SKM-1 treated with dmso at 0.1 percent for 144 hours (cell line): ENCODE results near the gene ALDH1L2.
"Not testable (repeated sequence)": the region's sequence is repeated elsewhere in the genome, so short reads cannot be mapped to it uniquely, and the experiment has no call there.

Experiments
- DNase-seq: peaks from one replicate; lab custom pipeline; 2025; ENCODE audit not compliant: unreplicated experiment; lab: John Stamatoyannopoulos, UW

ALDH1L2 gene

DNA sequence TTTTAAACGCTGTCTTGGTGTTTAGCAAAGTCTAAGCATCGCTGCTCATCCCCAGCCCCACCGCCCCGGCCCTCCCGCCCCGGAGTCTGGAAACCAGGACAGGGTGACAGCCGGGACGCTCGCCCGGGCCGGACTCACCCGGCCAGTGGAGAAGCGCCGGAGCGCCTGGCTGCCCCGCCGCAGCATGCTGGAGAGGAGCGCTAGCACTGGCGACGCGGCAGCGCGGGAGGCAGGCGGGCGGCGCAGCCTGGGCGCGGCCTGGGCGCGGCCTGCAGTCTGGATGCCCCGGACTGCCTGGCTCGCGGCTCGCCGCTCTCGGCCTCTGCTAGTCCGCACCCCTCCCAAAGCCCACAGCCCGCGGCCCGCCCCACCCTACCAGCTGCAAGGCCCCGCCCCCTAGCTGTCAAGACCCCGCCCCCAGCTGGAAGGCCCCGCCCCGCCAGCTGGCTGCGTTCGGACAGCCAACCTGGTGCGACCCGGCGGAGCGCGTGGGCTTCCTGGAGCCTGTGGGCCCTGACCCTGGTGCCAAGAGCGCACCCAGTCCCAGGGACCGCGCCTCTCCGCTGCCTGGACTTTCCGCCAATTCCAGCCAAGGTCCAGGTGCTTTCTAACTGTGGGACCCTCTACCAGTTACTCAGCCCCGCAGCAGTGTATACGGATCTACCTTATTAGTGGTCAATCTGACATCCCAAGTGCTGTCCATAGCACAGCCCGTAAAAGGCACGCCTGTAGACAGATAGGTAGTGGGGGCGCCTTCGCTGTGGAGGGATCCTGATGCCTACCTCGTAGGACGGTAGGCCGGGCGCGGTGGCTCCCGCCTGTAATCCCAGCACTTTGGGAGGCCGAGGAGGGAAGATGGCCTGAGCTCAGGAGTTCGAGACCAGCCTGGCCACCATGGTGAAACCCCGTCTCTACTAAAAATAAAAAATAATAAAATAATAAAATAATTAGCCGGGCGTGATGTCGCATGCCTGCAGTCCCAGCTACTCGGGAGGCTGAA lies at the start of gene ALDH1L2:
Gene ALDH1L2 (minus strand): TSS at position 208 of the 1,000 bp plus-strand sequence. CDS start 22 bp downstream, at position 186.
- DNase-seq = peak; percentile 9

- no peak for DNase-seq
Observed at GRCh38 chr12:105120551-105120950, 36.3 kb upstream of the ALDH1L2 start.

GRCh38 chr12:105116969-105117368 lies 32.7 kb upstream of the ALDH1L2 start:
- no peak for DNase-seq

GRCh38 chr12:105113094-105113493 lies 28.8 kb upstream of the ALDH1L2 start:
- DNase-seq = no peak

GRCh38 chr12:105110851-105111250 lies 26.6 kb upstream of the ALDH1L2 start:
- no peak for DNase-seq

DNA sequence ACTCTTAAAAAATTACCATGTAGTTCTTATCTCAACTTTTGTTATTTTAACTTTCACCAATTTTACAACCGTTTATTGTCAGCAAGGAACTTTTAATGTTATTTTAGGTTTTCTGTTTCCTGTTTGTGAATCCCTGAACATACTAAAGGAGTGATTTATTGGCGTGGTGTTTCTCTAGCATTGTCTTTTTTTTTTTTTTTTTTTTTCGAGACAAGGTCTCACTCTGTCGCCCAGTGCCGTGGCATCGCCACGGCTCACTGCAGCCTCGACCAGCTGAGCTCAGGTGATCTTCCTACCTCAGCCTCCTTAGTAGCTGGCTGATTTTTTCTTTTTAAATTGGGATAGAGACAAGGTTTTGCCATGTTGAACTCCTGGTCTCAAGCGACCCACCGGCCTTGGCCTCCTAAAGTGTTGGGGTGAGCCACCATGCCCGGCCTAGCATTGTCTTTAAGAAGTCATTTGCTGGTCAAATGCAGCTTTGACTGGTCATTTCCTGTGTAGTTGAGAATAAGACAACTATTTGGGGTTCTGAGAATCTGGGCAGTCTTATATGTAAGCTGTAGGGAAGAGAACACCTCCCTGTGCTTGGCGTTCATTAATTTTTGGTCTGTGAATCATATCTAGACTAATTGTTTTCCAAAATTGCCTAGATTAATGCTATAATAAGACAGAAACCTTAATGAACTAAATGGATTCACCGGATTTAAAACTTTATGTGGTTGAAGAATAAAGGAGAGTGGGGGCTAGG lies 25.4 kb upstream of the ALDH1L2 start:
- DNase-seq = no peak

- peak; percentile 67 for DNase-seq
Observed at GRCh38 chr12:105107494-105108371, 23.5 kb upstream of the ALDH1L2 start, which contains the start of gene WASHC4. Gene WASHC4 (plus strand): TSS chr12:105107731. CDS start chr12:105107801, 70 bp downstream.

GRCh38 chr12:105107171-105107493 lies 22.9 kb upstream of the ALDH1L2 start:
- DNase-seq = no peak

DNA sequence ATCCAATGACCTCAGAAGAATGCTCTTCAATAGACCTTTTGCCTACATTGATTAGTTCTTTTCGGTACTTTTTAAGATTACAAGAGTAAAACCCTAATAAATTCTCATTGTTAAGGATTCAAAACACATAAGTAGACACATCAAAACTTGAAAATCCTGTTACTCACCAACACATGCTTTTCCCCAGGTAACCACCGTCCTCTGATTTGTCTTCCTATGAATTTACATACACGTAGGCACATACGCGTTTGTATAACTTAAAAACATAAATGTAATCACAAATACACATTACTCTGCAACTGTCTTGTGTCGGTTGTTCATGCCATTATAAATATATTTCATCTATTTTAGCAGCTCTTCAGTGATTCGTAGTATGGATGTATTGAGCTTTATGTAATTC lies 22.4 kb upstream of the ALDH1L2 start:
- DNase-seq = no peak

GRCh38 chr12:105104762-105105161 lies 20.5 kb upstream of the ALDH1L2 start:
- DNase-seq = no peak

- DNase-seq = no peak
Observed at GRCh38 chr12:105102673-105103072, 18.4 kb upstream of the ALDH1L2 start.

DNA sequence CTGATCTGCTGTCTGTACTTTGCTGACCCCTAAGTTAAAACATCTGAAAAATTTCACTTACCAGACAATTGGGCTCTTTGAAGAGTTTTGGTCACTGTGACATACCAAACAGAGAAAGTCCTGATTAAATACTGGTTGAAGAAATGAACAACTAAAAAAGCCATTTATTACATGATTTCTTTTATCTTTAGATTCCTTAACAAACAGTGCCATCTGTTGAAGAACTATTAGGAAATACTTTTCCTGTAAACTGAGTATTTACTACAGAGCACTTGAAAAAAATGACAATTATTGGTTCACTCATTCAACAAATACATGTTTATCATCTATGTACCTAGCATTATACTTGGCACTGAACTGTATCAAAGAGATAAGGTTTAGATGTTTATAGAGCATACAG lies 16.7 kb upstream of the ALDH1L2 start:
- no peak for DNase-seq

- no peak for DNase-seq
Observed at GRCh38 chr12:105100207-105100985, 16.1 kb upstream of the ALDH1L2 start.

DNA sequence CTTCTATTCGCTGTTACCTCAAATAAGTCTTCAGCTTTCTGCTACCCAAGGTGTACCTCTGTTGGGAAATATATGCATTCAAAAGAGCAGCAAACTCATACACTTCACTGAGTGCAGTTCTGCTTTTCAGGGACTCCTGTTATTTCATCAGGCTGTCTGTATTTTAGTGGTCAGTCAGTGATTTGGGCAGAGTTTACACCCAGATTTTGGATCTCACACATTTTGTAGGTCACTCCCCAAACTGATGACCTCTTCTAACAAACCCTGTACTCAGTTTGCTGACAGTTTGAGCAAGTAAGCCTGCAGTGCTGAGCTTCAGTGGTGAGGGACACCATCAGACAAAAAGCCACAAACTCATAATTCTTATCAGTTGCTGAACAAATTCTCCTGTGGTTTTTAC lies 15.1 kb upstream of the ALDH1L2 start:
- DNase-seq = peak; percentile 12

DNA sequence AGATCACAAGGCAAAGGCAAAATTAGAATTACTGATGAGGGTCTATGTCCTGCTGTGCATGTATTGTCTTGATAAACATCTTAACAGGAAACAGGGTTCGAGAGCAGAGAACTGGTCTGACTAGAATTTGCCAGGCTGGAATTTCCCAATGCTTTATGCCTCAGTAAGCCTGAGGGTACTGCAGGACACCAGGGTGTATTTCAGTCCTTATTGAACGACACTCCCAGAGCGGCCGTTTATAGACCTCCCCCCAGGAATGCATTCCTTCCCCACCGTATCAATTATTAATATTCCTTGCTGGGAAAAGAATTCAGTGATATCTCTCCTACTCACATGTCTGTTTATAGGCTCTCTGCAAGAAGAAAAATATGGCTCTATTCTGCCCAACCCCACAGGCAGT lies 11.1 kb upstream of the ALDH1L2 start:
- not testable (repeated sequence) for DNase-seq

GRCh38 chr12:105092336-105092735 lies 8.1 kb upstream of the ALDH1L2 start:
- DNase-seq = no peak

DNA sequence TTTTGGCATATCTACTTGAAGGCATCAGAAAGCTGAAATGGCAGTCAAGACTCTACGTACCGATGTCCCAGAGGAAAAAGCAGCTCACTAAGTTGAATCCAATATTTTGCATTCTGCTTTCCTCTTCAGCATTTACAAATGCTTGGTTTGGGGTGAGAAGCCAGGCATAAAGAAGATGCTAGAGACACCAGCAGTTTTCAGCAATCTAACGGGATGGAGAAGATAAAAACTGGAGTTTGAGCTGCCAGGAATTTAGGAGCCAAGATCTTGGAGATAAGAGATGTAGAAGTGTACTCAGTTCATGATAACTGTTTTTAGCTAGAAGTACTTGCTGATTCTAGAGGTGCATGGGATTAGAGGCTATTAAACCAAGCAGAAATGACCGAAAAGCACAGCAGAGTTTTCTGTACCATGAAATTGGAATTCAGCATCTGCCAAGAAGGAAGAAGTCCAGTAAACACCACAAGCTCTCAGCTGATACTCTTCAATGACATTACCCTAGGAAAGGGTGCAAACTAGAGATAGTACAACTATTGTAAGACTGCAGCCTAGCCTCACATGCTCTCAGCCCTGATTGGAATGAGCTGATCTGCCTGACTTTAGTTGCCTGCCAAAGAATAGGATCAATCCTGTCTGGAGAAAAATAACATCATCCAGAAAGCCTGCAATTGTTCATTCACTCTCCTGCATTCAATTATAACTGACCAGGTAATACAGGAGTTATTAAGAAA lies 7.4 kb upstream of the ALDH1L2 start:
- no peak for DNase-seq

GRCh38 chr12:105090361-105090760 lies 6.1 kb upstream of the ALDH1L2 start:
- no peak for DNase-seq

DNA sequence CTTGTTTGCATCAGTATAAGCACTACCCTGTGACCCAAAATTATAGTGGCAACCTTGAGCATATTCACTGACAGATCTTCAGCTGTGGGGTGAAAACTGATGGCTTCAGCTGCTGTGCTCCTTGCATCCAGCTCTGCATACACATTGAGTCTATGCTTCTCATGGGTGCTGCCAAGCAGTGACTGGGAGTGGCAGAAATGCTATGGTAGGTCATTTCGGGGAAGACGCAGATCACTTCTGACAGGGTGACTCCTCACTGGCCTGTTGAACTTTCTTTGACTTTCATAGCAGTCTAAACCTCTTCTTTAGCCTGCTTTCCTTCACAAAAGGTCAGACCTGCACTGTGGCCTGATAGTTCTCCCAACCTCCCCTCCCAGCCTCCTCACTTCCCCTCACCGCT lies 5.6 kb upstream of the ALDH1L2 start:
- no peak for DNase-seq

DNA sequence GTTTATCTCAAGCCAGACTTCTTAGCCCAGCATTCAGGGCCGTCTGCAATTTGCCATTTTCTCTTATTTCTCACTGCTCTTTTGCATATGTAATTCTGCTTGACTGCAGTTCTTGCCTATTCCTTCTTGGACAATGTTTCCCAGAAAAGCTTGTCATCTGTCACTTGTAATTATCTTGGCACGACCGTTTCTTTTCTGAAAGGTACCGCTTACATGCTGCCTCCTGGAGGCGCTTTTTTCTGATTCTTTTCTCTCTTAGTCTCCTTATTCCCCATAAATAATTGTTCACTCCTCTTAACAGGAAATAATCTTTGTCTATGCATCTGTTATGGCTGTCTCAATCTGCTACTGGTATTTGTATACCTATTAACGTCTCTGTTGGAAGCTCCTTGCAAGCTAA lies 1.2 kb upstream of the ALDH1L2 start:
- DNase-seq = no peak
